Liver (tissue), 3 donors: ENCODE data around the gene NOL4L.

Experiments used
- TAF1 ChIP-seq: conservative IDR thresholded peaks from 2 replicates; pipeline ENCODE4 v1.6.1; 2016; ENCODE audit warnings: antibody characterized with exemption, mild to moderate bottlenecking
- TF ChIP-seq, protein P1 (sequence below): IDR thresholded peaks from 2 replicates; pipeline ENCODE4 v1.6.1; 2016; ENCODE audit warnings: antibody characterized with exemption
- TF ChIP-seq, protein P2 (sequence below): fragments of 150-350 bp; IDR thresholded peaks from 2 replicates; pipeline ENCODE4 v1.5.1; 2017; ENCODE audit warnings: improper control_type of control experiment, low read depth, low read length; ENCODE audit not compliant: missing input control
- donor health status: healthy.
- donor health status: healthy.

DNA sequence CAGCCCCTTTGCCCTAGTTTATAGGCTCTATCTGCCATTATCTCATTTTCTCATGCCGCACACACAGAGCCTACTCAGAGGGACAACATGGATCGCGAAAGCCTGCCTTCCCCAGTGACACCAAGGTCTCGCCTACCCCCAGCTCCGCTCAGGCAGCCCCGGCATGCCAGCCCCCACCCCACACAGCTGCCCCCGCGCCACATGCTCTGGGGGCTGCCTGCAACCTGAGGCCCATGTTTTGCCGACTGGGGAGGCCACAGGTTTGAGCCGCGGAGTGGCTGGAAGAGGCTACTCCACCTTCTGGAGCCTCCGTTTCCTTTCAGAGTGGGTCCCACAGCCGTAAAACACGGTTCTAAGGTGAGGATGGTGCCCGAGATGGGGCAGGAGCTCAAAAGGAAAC is 124.9 kb downstream of the NOL4L start:
- no peak for TF ChIP-seq TAF1
- TF ChIP-seq, protein P1, sequence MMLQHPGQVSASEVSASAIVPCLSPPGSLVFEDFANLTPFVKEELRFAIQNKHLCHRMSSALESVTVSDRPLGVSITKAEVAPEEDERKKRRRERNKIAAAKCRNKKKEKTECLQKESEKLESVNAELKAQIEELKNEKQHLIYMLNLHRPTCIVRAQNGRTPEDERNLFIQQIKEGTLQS: no peak
- TF ChIP-seq, protein P2, sequence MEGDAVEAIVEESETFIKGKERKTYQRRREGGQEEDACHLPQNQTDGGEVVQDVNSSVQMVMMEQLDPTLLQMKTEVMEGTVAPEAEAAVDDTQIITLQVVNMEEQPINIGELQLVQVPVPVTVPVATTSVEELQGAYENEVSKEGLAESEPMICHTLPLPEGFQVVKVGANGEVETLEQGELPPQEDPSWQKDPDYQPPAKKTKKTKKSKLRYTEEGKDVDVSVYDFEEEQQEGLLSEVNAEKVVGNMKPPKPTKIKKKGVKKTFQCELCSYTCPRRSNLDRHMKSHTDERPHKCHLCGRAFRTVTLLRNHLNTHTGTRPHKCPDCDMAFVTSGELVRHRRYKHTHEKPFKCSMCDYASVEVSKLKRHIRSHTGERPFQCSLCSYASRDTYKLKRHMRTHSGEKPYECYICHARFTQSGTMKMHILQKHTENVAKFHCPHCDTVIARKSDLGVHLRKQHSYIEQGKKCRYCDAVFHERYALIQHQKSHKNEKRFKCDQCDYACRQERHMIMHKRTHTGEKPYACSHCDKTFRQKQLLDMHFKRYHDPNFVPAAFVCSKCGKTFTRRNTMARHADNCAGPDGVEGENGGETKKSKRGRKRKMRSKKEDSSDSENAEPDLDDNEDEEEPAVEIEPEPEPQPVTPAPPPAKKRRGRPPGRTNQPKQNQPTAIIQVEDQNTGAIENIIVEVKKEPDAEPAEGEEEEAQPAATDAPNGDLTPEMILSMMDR: no peak
